ENCODE results near the gene SIGLEC1.

DNA sequence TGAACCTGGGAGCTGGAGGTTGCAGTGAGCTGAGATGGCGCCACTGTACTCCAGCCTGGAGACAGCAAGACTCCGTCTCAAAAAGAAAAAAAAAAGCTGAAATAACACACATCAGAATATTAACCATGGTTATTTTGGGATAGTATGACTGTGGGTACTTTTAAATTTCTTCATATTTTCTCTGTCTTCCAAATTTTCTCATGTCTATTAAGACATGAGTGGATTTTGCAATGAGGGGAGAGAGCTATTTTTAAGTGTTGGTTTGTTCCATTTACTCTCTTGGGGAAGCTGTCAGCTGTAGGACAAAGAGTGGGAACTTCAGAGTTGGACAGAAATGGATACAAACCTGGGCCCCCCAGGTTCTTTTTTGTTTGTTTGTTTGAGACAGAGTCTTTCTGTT lies 44.9 kb upstream of the SIGLEC1 start:
- no peak for TF ChIP-seq EZH2 (IDR thresholded peaks at IDR 0.05; ENCODE audit: borderline replicate concordance, low read length)
- TF ChIP-seq, protein P1, sequence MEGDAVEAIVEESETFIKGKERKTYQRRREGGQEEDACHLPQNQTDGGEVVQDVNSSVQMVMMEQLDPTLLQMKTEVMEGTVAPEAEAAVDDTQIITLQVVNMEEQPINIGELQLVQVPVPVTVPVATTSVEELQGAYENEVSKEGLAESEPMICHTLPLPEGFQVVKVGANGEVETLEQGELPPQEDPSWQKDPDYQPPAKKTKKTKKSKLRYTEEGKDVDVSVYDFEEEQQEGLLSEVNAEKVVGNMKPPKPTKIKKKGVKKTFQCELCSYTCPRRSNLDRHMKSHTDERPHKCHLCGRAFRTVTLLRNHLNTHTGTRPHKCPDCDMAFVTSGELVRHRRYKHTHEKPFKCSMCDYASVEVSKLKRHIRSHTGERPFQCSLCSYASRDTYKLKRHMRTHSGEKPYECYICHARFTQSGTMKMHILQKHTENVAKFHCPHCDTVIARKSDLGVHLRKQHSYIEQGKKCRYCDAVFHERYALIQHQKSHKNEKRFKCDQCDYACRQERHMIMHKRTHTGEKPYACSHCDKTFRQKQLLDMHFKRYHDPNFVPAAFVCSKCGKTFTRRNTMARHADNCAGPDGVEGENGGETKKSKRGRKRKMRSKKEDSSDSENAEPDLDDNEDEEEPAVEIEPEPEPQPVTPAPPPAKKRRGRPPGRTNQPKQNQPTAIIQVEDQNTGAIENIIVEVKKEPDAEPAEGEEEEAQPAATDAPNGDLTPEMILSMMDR (conservative IDR thresholded peaks at IDR 0.05 in 1 of 2, IDR thresholded peaks at IDR 0.05 in 1 of 2; ENCODE audit: extremely low read depth in 1 of 2, insufficient read depth in 1 of 2, low read depth in 1 of 2, low read length in 2 of 2), result no peak
